GM12801 (cell line): ENCODE results near the gene SLC45A2.

ENCODE experiments used
- CTCF ChIP-seq: IDR thresholded peaks from one replicate; pipeline ENCODE4 v1.5.1; 2011; ENCODE audit warnings: control low read depth; ENCODE audit not compliant: insufficient read length; ENCODE audit errors: extremely low read depth

SLC45A2 gene

GRCh38 chr5:34013547-34013946, 29.1 kb upstream of the SLC45A2 start:
- TF ChIP-seq CTCF, result no peak

- no peak for TF ChIP-seq CTCF
Observed at GRCh38 chr5:34012791-34013190, 28.3 kb upstream of the SLC45A2 start.

DNA sequence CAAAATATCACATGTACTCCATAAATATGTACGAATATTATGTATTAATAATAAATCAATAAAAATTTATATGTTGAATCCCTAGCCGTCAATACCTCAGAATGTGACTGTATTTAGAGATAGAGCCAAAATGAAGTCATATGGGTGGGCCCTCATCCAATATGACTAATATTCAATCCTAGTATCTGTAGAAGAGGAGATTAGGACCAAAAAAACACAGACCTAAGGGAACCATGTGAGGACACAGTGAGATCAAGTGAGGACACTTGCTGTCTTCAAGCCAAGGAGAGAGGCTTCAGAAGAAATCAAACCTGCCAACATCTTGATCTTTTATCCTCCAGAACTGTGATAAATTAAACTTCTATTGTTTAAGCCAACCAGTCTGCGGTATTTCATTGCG, 27.0 kb upstream of the SLC45A2 start:
- no peak for TF ChIP-seq CTCF

GRCh38 chr5:34009610-34010009, 25.1 kb upstream of the SLC45A2 start:
- no peak for TF ChIP-seq CTCF

DNA sequence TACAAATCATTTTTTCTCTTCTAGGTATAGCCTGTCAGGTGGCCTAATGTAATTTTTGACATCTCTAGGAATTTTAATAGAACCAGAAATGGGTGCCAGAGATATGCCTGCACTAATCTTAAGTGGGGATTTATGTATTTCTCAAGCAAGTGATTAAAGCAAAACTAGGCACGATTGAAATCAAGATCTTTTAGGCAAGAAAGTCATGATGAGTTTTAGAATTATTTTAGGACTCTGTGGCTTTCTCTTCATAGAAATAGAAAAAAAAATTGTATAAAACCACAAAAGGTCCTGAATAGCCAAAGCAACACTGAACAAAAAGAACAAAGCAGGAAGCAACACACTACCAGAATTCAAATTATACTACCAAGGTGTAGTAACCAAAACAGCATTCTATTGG, 24.3 kb upstream of the SLC45A2 start:
- TF ChIP-seq CTCF, result no peak

- no peak for TF ChIP-seq CTCF
Observed at GRCh38 chr5:34007621-34008600, 23.4 kb upstream of the SLC45A2 start, which contains the start of gene AMACR. AMACR (minus strand) TSS chr5:34008050; CDS start chr5:34008019, 31 bp downstream.

DNA sequence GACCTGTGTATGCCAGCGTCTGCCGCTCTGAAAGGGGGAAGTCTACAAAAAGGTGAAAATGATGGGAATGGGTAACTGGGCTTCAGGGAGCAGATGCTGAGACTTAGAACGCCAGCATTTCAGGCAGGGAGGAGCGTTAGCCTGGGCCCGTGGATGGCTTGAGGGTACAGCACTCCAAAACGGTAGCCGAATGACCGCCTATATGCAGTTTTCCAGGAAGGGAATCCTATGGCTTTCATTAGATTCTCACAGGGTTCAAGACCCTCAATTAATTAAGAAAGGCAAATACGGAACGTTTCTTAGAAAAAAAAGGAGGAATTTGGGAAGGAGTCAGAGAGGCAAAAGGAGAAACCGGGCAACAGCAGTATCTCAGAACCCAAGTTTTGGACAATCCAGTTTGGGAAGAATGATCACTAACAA, 22.7 kb upstream of the SLC45A2 start:
- no peak for TF ChIP-seq CTCF
